Effector memory CD8-positive, alpha-beta T cell (primary cell): ENCODE results near the gene CSTB.

Experiments
- ATAC-seq: fragments of 150-1000 bp; cut with Tn5 transposase; replicated peaks from 2 replicates; pipeline ENCODE4 v1.10.0; 2021; ENCODE audit warnings: mild to moderate bottlenecking, moderate library complexity
- DNase-seq, 3 experiments: peaks; one replicate each; pipeline ENCODE4 v3.0.0; 2021
- H3K27ac Mint-ChIP-seq, 2 donors: one replicate each; pipeline ENCODE4 v1.8.0; 2022; ENCODE audit warnings: mild to moderate bottlenecking in 2 of 2, mixed read lengths in 2 of 2, moderate library complexity in 2 of 2
- H3K27me3 Mint-ChIP-seq, 2 donors: one replicate each; pipeline ENCODE4 v1.8.0; 2022; ENCODE audit warnings: mixed read lengths in 2 of 2
- H3K36me3 Mint-ChIP-seq: one replicate; pipeline ENCODE4 v1.8.0; 2022; ENCODE audit warnings: mild to moderate bottlenecking, moderate library complexity, mixed read lengths; ENCODE audit not compliant: insufficient read depth
- H3K4me1 Mint-ChIP-seq, 2 donors: one replicate each; pipeline ENCODE4 v1.8.0; 2022; ENCODE audit warnings: low read depth in 2 of 2, mixed read lengths in 2 of 2
- H3K4me3 Mint-ChIP-seq, 2 donors: one replicate each; pipeline ENCODE4 v1.8.0; 2022; ENCODE audit warnings: mild to moderate bottlenecking in 2 of 2, mixed read lengths in 2 of 2, moderate library complexity in 2 of 2
- H3K9me3 Mint-ChIP-seq, 2 donors: one replicate each; pipeline ENCODE4 v1.8.0; 2022; ENCODE audit warnings: mixed read lengths in 2 of 2

Gene CSTB

DNA sequence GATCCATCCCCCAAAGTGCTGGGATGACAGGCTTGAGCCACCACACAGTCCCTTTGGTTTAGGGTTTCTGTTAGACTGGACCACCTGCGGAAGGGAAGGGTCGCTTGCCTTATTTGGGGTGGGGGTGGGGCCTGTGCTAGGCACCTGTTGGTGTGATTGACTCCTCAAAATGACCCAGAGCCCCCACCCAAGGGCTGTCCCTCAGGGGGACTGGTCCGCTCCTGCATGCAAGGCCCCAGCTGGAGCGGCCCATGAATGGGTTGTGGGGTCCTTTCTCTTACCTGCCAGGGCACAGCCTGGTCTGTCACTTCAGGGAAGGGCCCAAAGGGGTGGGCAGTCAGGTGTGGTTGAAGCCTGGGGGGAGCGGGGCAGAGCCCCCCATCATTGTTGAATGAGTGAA is 1.8 kb upstream of the CSTB start:
- ATAC-seq (no peak), DNase-seq (no peak)
- peak overlapping the region; percentile 87 to 91 for H3K4me3 Mint-ChIP-seq
- H3K27ac Mint-ChIP-seq: peak overlapping the region; percentile 55 to 82
- no peaks in the 10 kb centered on the region for H3K27me3 Mint-ChIP-seq
- H3K36me3 Mint-ChIP-seq: peaks cover 16% of the 10 kb centered on the region
- H3K4me1 Mint-ChIP-seq: peaks cover 25 to 33% of the 10 kb centered on the region in 2 donors
- H3K9me3 Mint-ChIP-seq: no peaks in the 10 kb centered on the region

DNA sequence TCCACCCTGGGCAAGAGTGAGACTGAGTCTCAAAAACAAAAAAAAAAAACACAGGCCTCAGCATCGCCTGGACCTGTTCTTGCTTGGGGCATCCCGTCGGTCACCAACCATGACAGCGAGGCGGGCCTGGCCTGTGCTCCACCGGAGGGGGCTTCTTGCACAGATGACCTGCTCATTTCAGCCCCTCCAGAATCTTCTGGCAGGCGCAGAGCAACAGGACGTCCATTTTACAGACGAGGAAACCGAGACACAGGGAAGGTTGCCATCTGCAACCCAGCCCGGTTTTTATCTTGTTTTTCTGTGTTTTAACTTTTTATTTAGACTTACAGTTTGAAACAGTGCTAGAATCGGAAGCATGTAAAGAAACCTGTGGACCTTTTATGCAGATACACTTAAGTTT is 918 bp downstream of the CSTB start:
- ATAC-seq: no peak

DNA sequence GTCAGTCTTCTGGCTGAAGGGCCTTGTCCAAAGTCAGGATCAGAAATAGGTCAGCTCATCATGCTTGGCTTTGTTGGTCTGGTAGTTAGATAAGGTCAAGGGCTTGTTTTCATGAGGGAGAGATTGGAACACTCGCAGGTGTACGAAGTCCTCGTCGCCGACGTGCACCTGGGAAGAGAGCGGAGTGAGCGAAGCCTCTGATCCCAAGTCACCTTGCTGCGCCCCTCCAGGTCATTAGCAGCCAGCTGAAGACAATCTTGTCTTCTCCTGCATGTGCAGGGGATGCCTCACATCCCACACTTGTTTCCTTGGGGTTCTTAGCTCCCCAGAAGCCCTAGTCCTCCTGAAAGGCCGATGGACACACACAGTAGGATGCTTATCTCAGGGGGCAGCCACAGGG is 1.9 kb downstream of the CSTB start:
- no peak overlapping the region for H3K27ac Mint-ChIP-seq
- no peaks in the 10 kb centered on the region for H3K9me3 Mint-ChIP-seq
- ATAC-seq: no peak
- peak overlapping the region; percentile 34 to 87 for H3K4me3 Mint-ChIP-seq
- H3K27me3 Mint-ChIP-seq: no peaks in the 10 kb centered on the region
- H3K36me3 Mint-ChIP-seq: peaks cover 21% of the 10 kb centered on the region
- peaks cover 22 to 33% of the 10 kb centered on the region in 2 donors for H3K4me1 Mint-ChIP-seq
- no peak for DNase-seq

More for the DNA sequence above, 918 bp downstream of the CSTB start:
- Mint-ChIP-seq H3K36me3 (peaks cover 21% of the 10 kb centered on the region), H3K27ac (peak overlapping the region; percentile 28 to 82), H3K4me3 (peak overlapping the region; percentile 87 to 91), H3K27me3 (no peaks in the 10 kb centered on the region), H3K9me3 (no peaks in the 10 kb centered on the region), H3K4me1 (peaks cover 25 to 33% of the 10 kb centered on the region in 2 donors)
- DNase-seq: no peak

DNA sequence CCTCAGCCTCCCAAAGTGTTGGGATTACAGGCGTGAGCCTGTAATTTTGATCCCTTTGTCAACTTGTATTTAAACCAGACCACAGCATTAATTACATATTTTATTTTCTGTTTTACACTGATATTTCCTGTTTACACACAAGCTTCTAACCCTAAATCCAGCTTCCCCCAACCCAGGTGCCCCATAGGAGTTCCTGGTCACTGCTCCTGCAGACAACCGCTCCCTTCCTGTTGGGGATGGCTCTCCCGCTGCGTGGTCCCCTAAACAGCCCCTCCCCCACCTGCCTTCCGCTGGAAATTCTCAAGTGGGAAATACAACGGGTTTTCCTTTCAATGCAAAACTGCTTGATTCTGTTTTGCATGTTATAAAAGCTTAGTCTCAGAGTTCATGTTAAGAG is 3.7 kb downstream of the CSTB start:
- DNase-seq (no peak), ATAC-seq (no peak)
- Mint-ChIP-seq H3K27ac (peak overlapping the region in 1 of 2 donors; percentile 32), H3K4me1 (peaks cover 10 to 22% of the 10 kb centered on the region in 2 donors), H3K36me3 (peaks cover 21% of the 10 kb centered on the region), H3K4me3 (no peak overlapping the region), H3K9me3 (no peaks in the 10 kb centered on the region), H3K27me3 (no peaks in the 10 kb centered on the region)

DNA sequence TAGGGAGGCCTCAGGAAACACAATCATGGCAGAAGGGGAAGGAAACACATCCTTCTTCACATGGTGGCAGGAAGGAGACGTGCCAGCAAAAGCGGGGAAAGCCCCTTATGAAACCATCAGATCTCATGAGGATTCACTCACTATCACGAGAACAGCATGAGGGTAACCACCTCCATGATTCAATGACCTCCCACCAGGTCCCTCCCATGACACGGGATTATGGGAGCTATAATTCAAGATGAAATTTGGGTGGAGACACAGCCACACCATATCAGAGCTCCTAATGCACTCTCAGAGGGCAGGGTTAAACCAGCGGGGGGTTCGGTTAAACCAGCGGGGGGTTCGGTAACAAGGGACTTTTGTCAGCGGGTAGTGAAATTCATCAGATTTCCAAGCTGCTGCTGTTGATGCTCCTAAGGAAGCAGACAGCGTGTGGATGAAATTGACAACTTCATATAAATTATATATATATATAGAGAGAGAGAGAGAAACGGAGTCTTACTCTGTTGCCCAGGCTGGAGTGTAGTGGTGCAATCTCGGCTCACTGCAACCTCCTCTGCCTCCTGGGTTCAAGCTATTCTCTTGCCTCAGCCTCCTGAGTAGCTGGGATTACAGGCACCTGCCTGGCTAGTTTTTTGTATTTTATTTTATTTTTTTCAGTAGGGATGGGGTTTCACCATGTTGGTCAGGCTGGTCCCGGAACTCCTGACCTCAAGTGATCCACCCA is 4.2 kb downstream of the CSTB start:
- Mint-ChIP-seq H3K36me3 (peaks cover 21% of the 10 kb centered on the region), H3K27ac (peak overlapping the region in 1 of 2 donors; percentile 32), H3K4me3 (no peak overlapping the region), H3K27me3 (no peaks in the 10 kb centered on the region), H3K9me3 (no peaks in the 10 kb centered on the region), H3K4me1 (peaks cover 10 to 22% of the 10 kb centered on the region in 2 donors)
- DNase-seq: no peak
- no peak for ATAC-seq

DNA sequence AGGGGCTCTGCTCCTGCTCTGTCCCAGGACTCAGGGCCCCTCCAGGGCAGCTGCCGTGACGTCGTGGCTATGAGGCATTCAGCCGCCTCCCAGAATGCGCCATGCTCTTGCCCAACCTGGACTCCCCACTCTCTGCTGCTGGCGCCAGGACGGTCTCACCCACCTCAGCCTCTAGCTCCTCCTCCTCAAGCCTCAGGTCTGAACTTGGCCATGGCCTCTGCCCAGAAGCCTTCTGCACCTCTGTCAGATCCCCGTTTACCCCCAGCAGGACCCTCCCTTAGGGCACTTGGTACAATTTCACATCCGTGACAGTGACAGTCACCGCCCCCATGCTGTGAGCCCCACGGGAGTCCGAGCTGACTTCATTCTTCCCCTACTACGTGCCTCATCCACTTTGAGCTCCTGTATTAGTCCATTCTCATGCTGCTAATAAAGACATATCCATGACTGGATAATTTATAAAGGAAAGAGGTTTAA is 4.9 kb downstream of the CSTB start:
- no peak for ATAC-seq
- Mint-ChIP-seq H3K36me3 (peaks cover 21% of the 10 kb centered on the region), H3K4me3 (no peak overlapping the region), H3K9me3 (no peaks in the 10 kb centered on the region), H3K4me1 (peaks cover 10 to 22% of the 10 kb centered on the region in 2 donors), H3K27ac (no peak overlapping the region), H3K27me3 (no peaks in the 10 kb centered on the region)
- no peak for DNase-seq

DNA sequence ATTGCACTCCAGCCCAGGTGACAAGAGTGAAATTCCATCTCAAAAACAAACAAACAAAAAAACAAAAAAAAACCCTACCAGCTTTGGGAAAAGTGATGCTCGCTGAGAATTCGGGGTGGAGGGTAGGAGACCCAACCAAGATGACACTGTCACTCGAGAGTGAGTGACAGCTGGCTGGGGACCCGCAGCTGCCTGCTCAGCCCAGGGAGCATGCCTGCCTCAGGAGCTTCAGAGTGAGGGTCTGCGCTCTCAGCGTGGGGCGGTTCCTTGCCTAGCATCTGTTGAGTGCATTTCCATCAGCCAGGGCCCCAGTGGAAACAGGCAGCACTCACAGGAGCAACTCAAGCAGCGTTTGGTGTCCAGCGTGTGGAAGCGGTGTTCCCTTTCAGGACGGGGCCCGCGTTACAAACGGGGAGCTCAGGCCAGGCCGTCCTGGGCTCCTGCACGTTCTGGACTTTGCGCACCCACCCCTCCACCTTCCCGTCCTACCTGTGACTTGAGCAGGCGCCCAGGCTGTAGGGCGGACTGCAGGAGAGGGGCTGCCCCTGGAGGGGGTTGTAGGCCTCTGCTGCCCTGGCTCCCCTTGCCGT is 5.9 kb downstream of the CSTB start:
- peaks cover 4 to 15% of the 10 kb centered on the region in 2 donors for H3K4me1 Mint-ChIP-seq
- H3K36me3 Mint-ChIP-seq: peaks cover 17% of the 10 kb centered on the region
- DNase-seq: no peak
- H3K9me3 Mint-ChIP-seq: no peaks in the 10 kb centered on the region
- no peak overlapping the region for H3K27ac Mint-ChIP-seq
- ATAC-seq: no peak
- no peak overlapping the region for H3K4me3 Mint-ChIP-seq
- no peaks in the 10 kb centered on the region for H3K27me3 Mint-ChIP-seq

DNA sequence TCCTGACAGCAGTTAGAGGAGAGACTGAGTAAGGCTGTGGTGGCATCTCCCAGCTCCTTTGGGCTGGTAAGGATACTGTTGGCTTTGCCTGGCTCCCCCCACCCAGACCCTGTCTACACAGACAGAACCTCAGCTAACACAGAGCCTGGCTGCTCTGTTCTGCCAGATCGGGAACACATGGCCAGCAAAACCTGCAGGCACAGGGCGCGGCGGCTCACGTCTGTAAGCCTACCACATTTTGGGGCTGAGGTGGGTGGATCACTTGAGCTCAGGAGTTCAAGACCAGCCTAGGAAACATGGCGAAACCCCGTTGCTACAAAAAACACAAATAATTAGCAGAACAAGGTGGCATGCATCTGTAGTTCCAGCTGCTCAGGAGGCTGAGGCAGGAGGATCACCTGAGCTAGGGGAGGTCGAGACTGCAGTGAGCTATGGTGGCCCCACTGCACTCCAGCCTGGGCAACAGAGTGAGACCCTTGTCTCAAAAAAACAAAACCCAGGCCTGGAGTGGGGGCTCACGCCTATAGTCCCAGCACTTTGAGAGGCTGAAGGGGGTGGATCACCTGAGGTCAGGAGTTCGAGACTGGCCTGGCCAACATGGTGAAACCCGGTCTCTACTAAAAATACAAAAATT is 6.7 kb downstream of the CSTB start:
- peaks cover 2 to 9% of the 10 kb centered on the region in 2 donors for H3K4me1 Mint-ChIP-seq
- H3K4me3 Mint-ChIP-seq: no peak overlapping the region
- no peaks in the 10 kb centered on the region for H3K9me3 Mint-ChIP-seq
- ATAC-seq (no peak), DNase-seq (no peak)
- no peak overlapping the region for H3K27ac Mint-ChIP-seq
- peaks cover 17% of the 10 kb centered on the region for H3K36me3 Mint-ChIP-seq
- no peaks in the 10 kb centered on the region for H3K27me3 Mint-ChIP-seq

DNA sequence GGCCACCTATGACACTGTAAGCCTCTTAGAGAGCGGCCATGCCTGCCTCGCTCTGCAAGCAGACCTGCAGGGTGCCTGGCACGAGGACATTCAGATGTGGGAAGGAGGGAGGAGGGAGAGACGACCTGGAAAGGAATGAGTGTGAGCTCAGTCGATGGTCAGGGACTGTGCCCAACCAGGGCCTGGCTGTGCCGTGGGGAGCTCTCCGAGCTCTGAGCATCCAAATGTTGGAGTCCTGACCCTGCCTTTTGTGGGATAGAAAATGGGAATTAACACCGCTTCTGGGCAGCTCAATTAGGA is 7.3 kb downstream of the CSTB start:
- DNase-seq: no peak
- Mint-ChIP-seq H3K27me3 (no peaks in the 10 kb centered on the region), H3K36me3 (peaks cover 14% of the 10 kb centered on the region), H3K4me3 (no peak overlapping the region), H3K4me1 (peaks cover 2 to 4% of the 10 kb centered on the region in 2 donors), H3K9me3 (no peaks in the 10 kb centered on the region), H3K27ac (no peak overlapping the region)
- ATAC-seq: no peak

DNA sequence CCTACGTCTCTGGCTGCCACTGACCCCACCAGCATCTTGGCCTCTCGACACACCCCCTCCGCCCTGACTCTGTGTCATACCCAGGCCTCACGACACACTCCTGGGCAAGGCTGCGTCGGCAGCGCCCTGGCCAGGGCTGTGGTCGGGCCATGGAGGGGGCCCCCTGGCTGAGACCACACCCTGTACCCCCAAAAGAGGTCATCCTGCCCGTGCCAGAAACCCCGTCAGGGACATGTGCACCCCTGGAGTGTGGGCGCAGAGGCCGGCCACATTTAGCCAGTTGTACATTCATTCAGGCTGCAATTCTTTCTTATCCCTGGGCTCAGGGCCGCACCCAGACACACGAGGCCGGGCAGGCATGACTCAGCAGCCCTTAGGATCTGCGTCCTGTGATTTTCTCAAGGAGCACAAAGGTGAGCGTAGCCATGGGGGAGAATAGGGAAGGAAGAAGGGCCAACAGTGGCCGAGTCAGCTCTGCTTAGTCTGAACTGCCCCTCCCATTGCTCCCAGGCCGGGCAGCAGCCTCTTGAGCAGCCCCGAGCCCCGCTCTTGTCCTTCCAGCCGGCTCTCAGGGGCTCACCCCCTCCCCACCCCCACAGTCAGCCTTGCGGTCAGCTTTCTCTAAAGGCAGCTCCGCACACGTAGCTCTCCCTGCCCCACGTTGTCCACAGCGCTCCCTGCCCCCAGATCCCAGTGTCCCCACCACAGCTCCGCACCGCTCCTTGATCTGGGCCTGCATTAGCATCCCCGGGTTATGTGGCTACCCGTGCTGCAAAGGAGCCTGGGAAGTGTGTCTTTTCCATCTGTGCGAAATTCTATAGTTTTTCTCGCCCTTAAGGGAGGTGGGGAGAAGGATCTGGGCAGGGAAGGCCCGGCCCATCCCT is 7.9 kb downstream of the CSTB start:
- no peak overlapping the region for H3K27ac Mint-ChIP-seq
- no peaks in the 10 kb centered on the region for H3K27me3 Mint-ChIP-seq
- ATAC-seq (no peak), DNase-seq (no peak)
- H3K4me3 Mint-ChIP-seq: no peak overlapping the region
- H3K4me1 Mint-ChIP-seq: peaks cover 2% of the 10 kb centered on the region in 2 donors
- peaks cover 8% of the 10 kb centered on the region for H3K36me3 Mint-ChIP-seq
- H3K9me3 Mint-ChIP-seq: no peaks in the 10 kb centered on the region

DNA sequence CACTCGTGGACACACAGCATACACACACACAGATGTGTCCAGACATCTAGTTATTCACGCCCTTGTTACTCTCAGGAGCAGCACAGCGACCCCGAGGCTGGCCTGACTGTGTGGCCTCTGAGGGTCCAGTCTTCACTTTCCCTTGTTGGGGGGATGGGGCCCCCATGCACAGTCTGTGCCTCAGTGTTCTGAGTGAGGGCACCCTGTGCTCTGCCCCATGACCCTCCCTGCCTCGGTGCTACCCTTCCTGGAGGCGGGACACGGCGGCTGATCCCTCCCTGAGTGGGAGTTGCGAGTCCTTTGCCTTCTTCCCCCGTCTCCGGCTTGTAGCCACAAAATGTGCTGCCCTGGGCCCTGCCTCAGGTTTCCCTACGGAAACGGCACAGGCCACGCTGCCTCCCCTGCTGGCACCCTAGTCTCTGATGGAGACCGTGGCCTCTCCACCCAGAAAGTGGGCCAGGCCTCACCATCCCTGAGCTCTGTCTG is 8.6 kb downstream of the CSTB start:
- Mint-ChIP-seq H3K27me3 (no peaks in the 10 kb centered on the region), H3K9me3 (no peaks in the 10 kb centered on the region), H3K4me1 (no peaks in the 10 kb centered on the region), H3K27ac (no peak overlapping the region), H3K36me3 (peaks cover 5% of the 10 kb centered on the region), H3K4me3 (no peak overlapping the region)
- no peak for DNase-seq
- no peak for ATAC-seq

DNA sequence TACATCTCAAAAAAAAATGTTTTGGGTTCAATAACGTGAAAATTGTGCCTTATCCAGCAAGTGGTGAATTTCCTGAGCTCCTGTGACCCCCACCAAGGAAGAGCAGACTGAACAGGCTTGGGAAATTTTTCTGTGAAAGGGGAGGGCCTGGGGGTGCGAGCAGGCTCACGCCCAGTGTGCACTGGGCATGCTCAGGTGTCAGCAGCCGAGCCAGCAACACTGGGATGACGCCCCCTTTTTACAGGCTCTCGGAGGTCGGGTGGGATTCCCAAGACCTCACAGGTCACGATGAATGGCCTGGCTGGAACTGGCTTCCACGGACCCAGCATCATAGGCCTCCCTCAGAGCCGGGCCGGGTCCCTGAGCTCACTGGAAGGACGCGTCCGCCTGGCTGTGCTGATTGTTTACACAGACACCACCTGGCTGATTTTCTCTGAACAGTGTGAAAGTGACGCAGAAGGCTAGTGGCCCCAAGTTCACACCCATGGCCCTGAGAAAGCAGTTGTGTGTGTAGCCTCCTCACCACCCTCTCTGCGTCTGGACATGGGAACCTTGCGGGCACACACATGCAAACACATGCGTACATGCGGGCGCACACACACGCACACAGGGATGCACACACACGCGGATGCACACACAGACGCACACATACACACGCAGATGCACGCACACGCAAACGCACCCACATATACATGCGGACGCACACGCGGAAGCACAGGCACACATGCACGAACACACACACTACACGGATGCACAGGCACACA is 9.2 kb downstream of the CSTB start:
- Mint-ChIP-seq H3K9me3 (no peaks in the 10 kb centered on the region), H3K4me3 (no peak overlapping the region), H3K36me3 (peaks cover 5% of the 10 kb centered on the region), H3K27me3 (no peaks in the 10 kb centered on the region), H3K27ac (no peak overlapping the region), H3K4me1 (no peaks in the 10 kb centered on the region)
- no peak for DNase-seq
- no peak for ATAC-seq
